ENCODE data around the gene KRTAP5-11.

The KRTAP5-11 gene

GRCh38 chr11:71562120-71562519 is 20.6 kb downstream of the KRTAP5-11 start:
- Histone ChIP-seq H2BK12ac (ENCODE audit: low read length in 2 of 2) (no peak overlapping the region), H2BK120ac (ENCODE audit: low read depth, low read length) (no peak overlapping the region), H2AK5ac (ENCODE audit: low read length, severe bottlenecking) (no peak overlapping the region), H3K36me3 (ENCODE audit: control insufficient read depth in 1 of 2, insufficient read depth in 2 of 2, low read depth in 1 of 2, low read length in 2 of 2) (no peaks in the 10 kb centered on the region), H3K27ac (ENCODE audit: low read length, poor library complexity, severe bottlenecking) (no peak overlapping the region), H3K27me3 (ENCODE audit: control insufficient read depth in 1 of 2, insufficient read depth in 1 of 2, low read length in 2 of 2) (peaks cover 19 to 35% of the 10 kb centered on the region in 2 experiments), H3K9me3 (ENCODE audit: control insufficient read depth, low read length) (peaks cover 6% of the 10 kb centered on the region), H3K14ac (ENCODE audit: low read length in 2 of 2) (no peak overlapping the region), H2BK15ac (ENCODE audit: low read depth, poor library complexity, severe bottlenecking) (no peak overlapping the region), H3K18ac (ENCODE audit: low read depth in 1 of 2, low read length in 2 of 2) (no peak overlapping the region), H3K4ac (ENCODE audit: low read depth in 1 of 2, low read length in 2 of 2) (no peak overlapping the region), H2BK5ac (ENCODE audit: low read depth, low read length, poor library complexity, severe bottlenecking) (no peak overlapping the region), H4K8ac (ENCODE audit: low read length) (no peak overlapping the region), H3K4me1 (ENCODE audit: control insufficient read depth, insufficient read depth, low read depth, low read length) (no peaks in the 10 kb centered on the region), H2AFZ (ENCODE audit: low read depth, low read length) (no peak overlapping the region), H3K4me2 (ENCODE audit: low read length, poor library complexity, severe bottlenecking) (no peak overlapping the region), H3K9ac (ENCODE audit: low read length) (no peak overlapping the region), H3K4me3 (ENCODE audit: insufficient read depth in 1 of 2, low read depth in 1 of 2, low read length in 2 of 2) (no peak overlapping the region), H4K91ac (ENCODE audit: low read length) (no peak overlapping the region), H3K79me1 (replicated peaks; ENCODE audit: low read length, poor library complexity, severe bottlenecking) (no peaks in the 10 kb centered on the region), H3K23ac (ENCODE audit: low read length in 2 of 2) (no peak overlapping the region)
- no peak for DNase-seq

GRCh38 chr11:71558996-71559395 is 23.7 kb downstream of the KRTAP5-11 start:
- Histone ChIP-seq H2AFZ (ENCODE audit: low read depth, low read length) (no peak overlapping the region), H3K23ac (ENCODE audit: low read length in 2 of 2) (no peak overlapping the region), H2BK12ac (ENCODE audit: low read length in 2 of 2) (no peak overlapping the region), H3K9me3 (ENCODE audit: control insufficient read depth, low read length) (peaks cover 6% of the 10 kb centered on the region), H4K91ac (ENCODE audit: low read length) (no peak overlapping the region), H3K4me3 (ENCODE audit: insufficient read depth in 1 of 2, low read depth in 1 of 2, low read length in 2 of 2) (no peak overlapping the region), H3K4ac (ENCODE audit: low read depth in 1 of 2, low read length in 2 of 2) (no peak overlapping the region), H2BK120ac (ENCODE audit: low read depth, low read length) (no peak overlapping the region), H3K27me3 (ENCODE audit: control insufficient read depth in 1 of 2, insufficient read depth in 1 of 2, low read length in 2 of 2) (peaks cover 9 to 26% of the 10 kb centered on the region in 2 experiments), H3K14ac (ENCODE audit: low read length in 2 of 2) (no peak overlapping the region), H2BK15ac (ENCODE audit: low read depth, poor library complexity, severe bottlenecking) (no peak overlapping the region), H4K8ac (ENCODE audit: low read length) (no peak overlapping the region), H3K79me1 (replicated peaks; ENCODE audit: low read length, poor library complexity, severe bottlenecking) (no peaks in the 10 kb centered on the region), H2BK5ac (ENCODE audit: low read depth, low read length, poor library complexity, severe bottlenecking) (no peak overlapping the region), H2AK5ac (ENCODE audit: low read length, severe bottlenecking) (no peak overlapping the region), H3K27ac (ENCODE audit: low read length, poor library complexity, severe bottlenecking) (no peak overlapping the region), H3K9ac (ENCODE audit: low read length) (no peak overlapping the region), H3K4me2 (ENCODE audit: low read length, poor library complexity, severe bottlenecking) (no peak overlapping the region), H3K18ac (ENCODE audit: low read depth in 1 of 2, low read length in 2 of 2) (no peak overlapping the region), H3K4me1 (ENCODE audit: control insufficient read depth, insufficient read depth, low read depth, low read length) (no peaks in the 10 kb centered on the region), H3K36me3 (ENCODE audit: control insufficient read depth in 1 of 2, insufficient read depth in 2 of 2, low read depth in 1 of 2, low read length in 2 of 2) (no peaks in the 10 kb centered on the region)
- no peak for DNase-seq
- WGBS = 100% methylated on average over 1 of the region's 1 CpG

GRCh38 chr11:71557257-71557656 is 25.4 kb downstream of the KRTAP5-11 start:
- Histone ChIP-seq H3K4ac (ENCODE audit: low read depth in 1 of 2, low read length in 2 of 2) (no peak overlapping the region), H3K9ac (ENCODE audit: low read length) (no peak overlapping the region), H2AFZ (ENCODE audit: low read depth, low read length) (no peak overlapping the region), H2BK5ac (ENCODE audit: low read depth, low read length, poor library complexity, severe bottlenecking) (no peak overlapping the region), H3K14ac (ENCODE audit: low read length in 2 of 2) (no peak overlapping the region), H3K4me3 (ENCODE audit: insufficient read depth in 1 of 2, low read depth in 1 of 2, low read length in 2 of 2) (no peak overlapping the region), H3K9me3 (ENCODE audit: control insufficient read depth, low read length) (peaks cover 6% of the 10 kb centered on the region), H2BK120ac (ENCODE audit: low read depth, low read length) (no peak overlapping the region), H3K4me1 (ENCODE audit: control insufficient read depth, insufficient read depth, low read depth, low read length) (no peaks in the 10 kb centered on the region), H4K91ac (ENCODE audit: low read length) (no peak overlapping the region), H4K8ac (ENCODE audit: low read length) (no peak overlapping the region), H3K23ac (ENCODE audit: low read length in 2 of 2) (no peak overlapping the region), H3K79me1 (replicated peaks; ENCODE audit: low read length, poor library complexity, severe bottlenecking) (no peaks in the 10 kb centered on the region), H3K18ac (ENCODE audit: low read depth in 1 of 2, low read length in 2 of 2) (no peak overlapping the region), H2BK12ac (ENCODE audit: low read length in 2 of 2) (no peak overlapping the region), H3K27me3 (ENCODE audit: control insufficient read depth in 1 of 2, insufficient read depth in 1 of 2, low read length in 2 of 2) (peaks cover 0 to 20% of the 10 kb centered on the region in 2 experiments), H3K36me3 (ENCODE audit: control insufficient read depth in 1 of 2, insufficient read depth in 2 of 2, low read depth in 1 of 2, low read length in 2 of 2) (no peaks in the 10 kb centered on the region), H3K4me2 (ENCODE audit: low read length, poor library complexity, severe bottlenecking) (no peak overlapping the region), H2AK5ac (ENCODE audit: low read length, severe bottlenecking) (no peak overlapping the region), H2BK15ac (ENCODE audit: low read depth, poor library complexity, severe bottlenecking) (no peak overlapping the region), H3K27ac (ENCODE audit: low read length, poor library complexity, severe bottlenecking) (no peak overlapping the region)
- DNase-seq = no peak

- Histone ChIP-seq H3K4me3 (ENCODE audit: insufficient read depth in 1 of 2, low read depth in 1 of 2, low read length in 2 of 2) (no peak overlapping the region), H3K4me2 (ENCODE audit: low read length, poor library complexity, severe bottlenecking) (no peak overlapping the region), H3K79me1 (replicated peaks; ENCODE audit: low read length, poor library complexity, severe bottlenecking) (no peaks in the 10 kb centered on the region), H3K4ac (ENCODE audit: low read depth in 1 of 2, low read length in 2 of 2) (no peak overlapping the region), H3K9me3 (ENCODE audit: control insufficient read depth, low read length) (no peaks in the 10 kb centered on the region), H2AK5ac (ENCODE audit: low read length, severe bottlenecking) (no peak overlapping the region), H2BK120ac (ENCODE audit: low read depth, low read length) (no peak overlapping the region), H3K36me3 (ENCODE audit: control insufficient read depth in 1 of 2, insufficient read depth in 2 of 2, low read depth in 1 of 2, low read length in 2 of 2) (no peaks in the 10 kb centered on the region), H2BK12ac (ENCODE audit: low read length in 2 of 2) (no peak overlapping the region), H3K27me3 (ENCODE audit: control insufficient read depth in 1 of 2, insufficient read depth in 1 of 2, low read length in 2 of 2) (peaks cover 0 to 27% of the 10 kb centered on the region in 2 experiments), H3K14ac (ENCODE audit: low read length in 2 of 2) (no peak overlapping the region), H3K23ac (ENCODE audit: low read length in 2 of 2) (no peak overlapping the region), H3K18ac (ENCODE audit: low read depth in 1 of 2, low read length in 2 of 2) (no peak overlapping the region), H3K27ac (ENCODE audit: low read length, poor library complexity, severe bottlenecking) (no peak overlapping the region), H3K4me1 (ENCODE audit: control insufficient read depth, insufficient read depth, low read depth, low read length) (no peaks in the 10 kb centered on the region), H3K9ac (ENCODE audit: low read length) (no peak overlapping the region), H2BK15ac (ENCODE audit: low read depth, poor library complexity, severe bottlenecking) (no peak overlapping the region), H4K8ac (ENCODE audit: low read length) (no peak overlapping the region), H2BK5ac (ENCODE audit: low read depth, low read length, poor library complexity, severe bottlenecking) (no peak overlapping the region), H4K91ac (ENCODE audit: low read length) (no peak overlapping the region), H2AFZ (ENCODE audit: low read depth, low read length) (no peak overlapping the region)
- WGBS = 92% methylated on average over 1 of the region's 4 CpGs
- DNase-seq = no peak
Measured at GRCh38 chr11:71556018-71556417, 26.7 kb downstream of the KRTAP5-11 start.
